Panc1 (cell line): ENCODE measurements around the gene TRIM43B.
"Not testable (repeated sequence)": the region's sequence is repeated elsewhere in the genome, so short reads cannot be mapped to it uniquely, and the experiment has no call there.

ENCODE experiments used
- TCF7L2 ChIP-seq: IDR thresholded peaks from 2 replicates; pipeline ENCODE4 v1.6.1; 2011; ENCODE audit warnings: mild to moderate bottlenecking, low read depth, low read length, inconsistent platforms
- TF ChIP-seq, protein P1 (sequence below): fragments of 450-650 bp; IDR thresholded peaks from 2 replicates; pipeline ENCODE4 v1.5.1; 2017; ENCODE audit warnings: mild to moderate bottlenecking

DNA sequence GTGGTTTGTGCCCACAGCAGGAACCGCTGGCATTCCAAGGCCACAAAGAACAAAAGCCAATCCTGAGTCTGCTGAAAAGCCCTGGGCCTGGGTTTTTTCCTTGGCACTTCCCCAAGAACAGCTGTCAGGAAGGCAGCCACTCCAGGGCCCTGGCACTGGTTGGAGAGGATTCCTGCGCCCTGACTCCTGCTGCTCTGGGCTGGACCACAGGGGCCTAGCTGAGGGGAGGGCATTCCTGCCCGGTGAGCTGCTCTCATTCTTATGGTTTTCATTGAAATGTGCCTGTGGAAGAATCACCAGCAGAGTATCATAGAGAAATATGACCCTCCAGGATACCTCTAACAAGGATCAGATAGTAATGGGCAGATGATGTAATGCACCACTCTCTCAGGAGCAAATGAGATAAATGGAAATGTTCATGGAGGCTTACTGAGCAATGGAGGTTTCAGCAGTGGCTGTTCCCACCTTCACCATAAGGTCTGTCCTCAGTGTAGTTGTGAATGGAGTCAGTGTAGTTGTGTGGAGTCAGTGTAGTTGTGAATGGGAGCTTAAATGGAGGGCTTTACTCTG lies 50.0 kb downstream of the TRIM43B start:
- TF ChIP-seq, protein P1, sequence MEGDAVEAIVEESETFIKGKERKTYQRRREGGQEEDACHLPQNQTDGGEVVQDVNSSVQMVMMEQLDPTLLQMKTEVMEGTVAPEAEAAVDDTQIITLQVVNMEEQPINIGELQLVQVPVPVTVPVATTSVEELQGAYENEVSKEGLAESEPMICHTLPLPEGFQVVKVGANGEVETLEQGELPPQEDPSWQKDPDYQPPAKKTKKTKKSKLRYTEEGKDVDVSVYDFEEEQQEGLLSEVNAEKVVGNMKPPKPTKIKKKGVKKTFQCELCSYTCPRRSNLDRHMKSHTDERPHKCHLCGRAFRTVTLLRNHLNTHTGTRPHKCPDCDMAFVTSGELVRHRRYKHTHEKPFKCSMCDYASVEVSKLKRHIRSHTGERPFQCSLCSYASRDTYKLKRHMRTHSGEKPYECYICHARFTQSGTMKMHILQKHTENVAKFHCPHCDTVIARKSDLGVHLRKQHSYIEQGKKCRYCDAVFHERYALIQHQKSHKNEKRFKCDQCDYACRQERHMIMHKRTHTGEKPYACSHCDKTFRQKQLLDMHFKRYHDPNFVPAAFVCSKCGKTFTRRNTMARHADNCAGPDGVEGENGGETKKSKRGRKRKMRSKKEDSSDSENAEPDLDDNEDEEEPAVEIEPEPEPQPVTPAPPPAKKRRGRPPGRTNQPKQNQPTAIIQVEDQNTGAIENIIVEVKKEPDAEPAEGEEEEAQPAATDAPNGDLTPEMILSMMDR, result not testable (repeated sequence)
- not testable (repeated sequence) for TF ChIP-seq TCF7L2
